GM23338 (cell line): ENCODE data around the gene MCUB. TPM values are rescaled to one million over a fixed set of nuclear protein-coding genes. Genes with fewer than 3 reads are reported as not detected.
A peak's percentile ranks its signal among the peaks of the same experiment; 100 is the strongest.
"Not testable (repeated sequence)": the region's sequence is repeated elsewhere in the genome, so short reads cannot be mapped to it uniquely, and the experiment has no call there.

Experiments
- ATAC-seq: fragments of 200-7000 bp; cut with Tn5 transposase; 3 replicates; pipeline ENCODE4 v1.9.1; 2020
- DNase-seq: peaks from one replicate; pipeline ENCODE4 v3.0.0-alpha.2; 2015; ENCODE audit warnings: low spot score
- H2AFZ ChIP-seq: fragments of 200-600 bp; sonication (generic); 2 replicates; pipeline ENCODE4 v1.8.0; 2016; ENCODE audit warnings: antibody characterized with exemption, mild to moderate bottlenecking, moderate library complexity
- H3F3A ChIP-seq: fragments of 200-600 bp; sonication (generic); replicated peaks from 2 replicates; pipeline ENCODE4 v1.8.0; 2017; ENCODE audit warnings: antibody characterized with exemption, mixed run types, low read depth
- H3K27ac ChIP-seq: fragments of 200-600 bp; sonication (generic); 2 replicates; pipeline ENCODE4 v1.6.1; 2016; ENCODE audit warnings: low read depth
- H3K27me3 ChIP-seq: fragments of 200-600 bp; sonication (generic); 2 replicates; pipeline ENCODE4 v1.8.0; 2016; ENCODE audit warnings: mild to moderate bottlenecking, mixed run types, moderate library complexity; ENCODE audit not compliant: insufficient read depth
- H3K36me3 ChIP-seq: fragments of 200-600 bp; sonication (generic); 2 replicates; pipeline ENCODE4 v1.8.0; 2016; ENCODE audit warnings: mild to moderate bottlenecking; ENCODE audit not compliant: insufficient read depth
- H3K4me1 ChIP-seq: fragments of 200-600 bp; sonication (generic); 2 replicates; pipeline ENCODE4 v1.8.0; 2016; ENCODE audit warnings: mild to moderate bottlenecking, moderate library complexity; ENCODE audit not compliant: insufficient read depth
- H3K4me2 ChIP-seq: fragments of 200-600 bp; sonication (generic); 2 replicates; pipeline ENCODE4 v1.7.1; 2017; ENCODE audit warnings: mixed run types
- H3K4me3 ChIP-seq: fragments of 200-600 bp; sonication (generic); 2 replicates; pipeline ENCODE4 v1.6.1; 2016; ENCODE audit warnings: mixed run types
- H3K79me2 ChIP-seq: fragments of 200-600 bp; sonication (generic); replicated peaks from 2 replicates; pipeline ENCODE4 v1.8.0; 2017; ENCODE audit warnings: mild to moderate bottlenecking; ENCODE audit not compliant: insufficient read depth
- H3K9me2 ChIP-seq: fragments of 200-600 bp; sonication (generic); 2 replicates; pipeline ENCODE4 v1.8.0; 2017; ENCODE audit not compliant: insufficient read depth
- H4K20me1 ChIP-seq: fragments of 200-600 bp; sonication (generic); replicated peaks from 2 replicates; pipeline ENCODE4 v1.8.0; 2017; ENCODE audit warnings: mild to moderate bottlenecking; ENCODE audit not compliant: insufficient read depth
- H3K27ac Mint-ChIP-seq: 2 replicates; pipeline ENCODE4 v1.8.0; 2020; ENCODE audit warnings: inconsistent platforms, mild to moderate bottlenecking, moderate library complexity, mixed read lengths
- H3K27me3 Mint-ChIP-seq: 3 replicates; pipeline ENCODE4 v1.8.0; 2022; ENCODE audit warnings: low read depth, mild to moderate bottlenecking, moderate library complexity, mixed read lengths, inconsistent platforms; ENCODE audit not compliant: insufficient read depth, poor library complexity
- H3K36me3 Mint-ChIP-seq: 3 replicates; pipeline ENCODE4 v1.8.0; 2021; ENCODE audit warnings: low read depth, mild to moderate bottlenecking, inconsistent platforms, moderate library complexity, mixed read lengths
- H3K4me1 Mint-ChIP-seq: 3 replicates; pipeline ENCODE4 v1.8.0; 2020; ENCODE audit warnings: mild to moderate bottlenecking, inconsistent platforms, mixed read lengths
- H3K4me3 Mint-ChIP-seq: 3 replicates; pipeline ENCODE4 v1.8.0; 2021; ENCODE audit warnings: moderate library complexity, mild to moderate bottlenecking, inconsistent platforms, mixed read lengths
- H3K9me3 Mint-ChIP-seq: 3 replicates; pipeline ENCODE4 v1.8.0; 2020; ENCODE audit warnings: moderate library complexity, mild to moderate bottlenecking, inconsistent platforms, mixed read lengths
- CREB1 ChIP-seq: fragments of 250-450 bp; sonication (Bioruptor Pico); IDR thresholded peaks from 2 replicates; pipeline ENCODE4 v1.5.0; 2020; ENCODE audit warnings: low read depth, mild to moderate bottlenecking, moderate library complexity
- CTCF ChIP-seq, 2 experiments: fragments of 200-600 bp in 1 of 2; sonication (generic) in 1 of 2; conservative IDR thresholded peaks; 2 replicates each; pipeline versions ENCODE4 v1.5.1 to v1.6.1; 2016 to 2017; ENCODE audit warnings: antibody characterized with exemption in 2 of 2, low read depth in 2 of 2, mild to moderate bottlenecking in 2 of 2, moderate library complexity in 1 of 2
- ETS1 ChIP-seq: IDR thresholded peaks from 2 replicates; pipeline ENCODE4 v1.6.1; 2016; ENCODE audit warnings: antibody characterized with exemption
- EZH2 ChIP-seq: fragments of 200-600 bp; sonication (generic); IDR thresholded peaks from one replicate; pipeline ENCODE4 v1.8.0; 2017; ENCODE audit warnings: antibody characterized with exemption, mild to moderate bottlenecking, low read depth; ENCODE audit not compliant: unreplicated experiment
- JUNB ChIP-seq: IDR thresholded peaks from one replicate; pipeline ENCODE4 v1.6.1; 2016; ENCODE audit warnings: antibody characterized with exemption; ENCODE audit not compliant: unreplicated experiment
- NANOG ChIP-seq: IDR thresholded peaks from 2 replicates; pipeline ENCODE4 v1.6.1; 2016; ENCODE audit warnings: antibody characterized with exemption, borderline replicate concordance
- REST ChIP-seq: IDR thresholded peaks from one replicate; pipeline ENCODE4 v1.6.1; 2018; ENCODE audit warnings: antibody characterized with exemption; ENCODE audit not compliant: unreplicated experiment
- ZNF114 ChIP-seq: fragments of 250-450 bp; sonication (Bioruptor Pico); IDR thresholded peaks from 2 replicates; pipeline ENCODE4 v1.5.0; 2020; ENCODE audit warnings: mild to moderate bottlenecking, moderate library complexity
- ZNF331 ChIP-seq: fragments of 250-450 bp; sonication (Bioruptor Pico); IDR thresholded peaks from 2 replicates; pipeline ENCODE4 v1.5.0; 2020; ENCODE audit warnings: low read depth, mild to moderate bottlenecking, moderate library complexity
- ZNF462 ChIP-seq: fragments of 250-450 bp; sonication (Bioruptor Pico); IDR thresholded peaks from 2 replicates; pipeline ENCODE4 v1.5.0; 2020; ENCODE audit warnings: mild to moderate bottlenecking, moderate library complexity
- polyA plus RNA-seq: library from polyadenylated mRNA; unstranded; fragments of >200 nt; fragmentation: Nextera tagmentation; extraction: Ambion mirVana; gene quantifications from 2 replicates; pipeline ENCODE4 v1.2.1, GENCODE V29; 2016
- total RNA-seq: library from RNA; depleted of rRNA; stranded (reverse); fragments of >200 nt; shearing (Covaris generic); gene quantifications from 2 replicates; pipeline ENCODE4 v1.2.3, GENCODE V29; 2014

MCUB gene
- total and polyA plus RNA-seq, 2 experiments from 2014 or later = 21.7 to 97.9 TPM

GRCh38 chr4:109678925-109679324, 118.9 kb downstream of the MCUB start:
- not testable (repeated sequence) for H3K79me2 ChIP-seq, H4K20me1 ChIP-seq, H3K4me3 Mint-ChIP-seq, H2AFZ ChIP-seq, H3K27ac ChIP-seq, H3K4me2 ChIP-seq, ATAC-seq, H3K9me2 ChIP-seq, H3K27me3 ChIP-seq, H3K27me3 Mint-ChIP-seq, H3K27ac Mint-ChIP-seq, H3K36me3 ChIP-seq, DNase-seq, H3F3A ChIP-seq, H3K4me3 ChIP-seq
- Mint-ChIP-seq H3K4me1 (peaks cover 25% of the 10 kb centered on the region), H3K36me3 (peaks cover 33% of the 10 kb centered on the region), H3K9me3 (peaks cover 35% of the 10 kb centered on the region)
- peaks cover 23% of the 10 kb centered on the region for H3K4me1 ChIP-seq

- H3K4me3 ChIP-seq = 0 out of 2 replicates have a peak overlapping the region, but pooled peaks have one; percentile 14
- peak; percentile 74 for ATAC-seq
- H3K9me3 Mint-ChIP-seq = peaks cover 27% of the 10 kb centered on the region
- H3K4me3 Mint-ChIP-seq = no peak overlapping the region
- H3K27me3 ChIP-seq = no peaks in the 10 kb centered on the region
- H3K27ac Mint-ChIP-seq = no peak overlapping the region
- peaks cover 4% of the 10 kb centered on the region for H3K27me3 Mint-ChIP-seq
- no peak overlapping the region for H2AFZ ChIP-seq
- DNase-seq = peak; percentile 61
- no peaks in the 10 kb centered on the region; the same call in 1 of the 2 replicates for H3K9me2 ChIP-seq
- no peak overlapping the region for H3K27ac ChIP-seq
- no peaks in the 10 kb centered on the region for H3K36me3 ChIP-seq
- H3K4me1 Mint-ChIP-seq = peaks cover 32% of the 10 kb centered on the region
- peaks cover 35% of the 10 kb centered on the region for H3K36me3 Mint-ChIP-seq
- no peaks in the 10 kb centered on the region for H3F3A ChIP-seq
- peaks cover 23% of the 10 kb centered on the region for H3K4me1 ChIP-seq
- peak overlapping the region; percentile 31 for H3K4me2 ChIP-seq
- no peaks in the 10 kb centered on the region for H4K20me1 ChIP-seq
- no peaks in the 10 kb centered on the region for H3K79me2 ChIP-seq
- TF ChIP-seq ETS1 (no peak), CREB1 (CRISPR knock-in tag) (no peak), JUNB (no peak), NANOG (no peak), EZH2 (no peak), CTCF (conservative IDR thresholded peaks at IDR 0.05; ENCODE audit: low read depth in 2 of 2) (no peak), ZNF114 (CRISPR knock-in tag) (no peak), ZNF331 (CRISPR knock-in tag) (no peak), REST (no peak), ZNF462 (CRISPR knock-in tag) (no peak)
Measured at GRCh38 chr4:109682875-109683274, 122.8 kb downstream of the MCUB start.
